ENCODE results near the gene PRCC.

DNA sequence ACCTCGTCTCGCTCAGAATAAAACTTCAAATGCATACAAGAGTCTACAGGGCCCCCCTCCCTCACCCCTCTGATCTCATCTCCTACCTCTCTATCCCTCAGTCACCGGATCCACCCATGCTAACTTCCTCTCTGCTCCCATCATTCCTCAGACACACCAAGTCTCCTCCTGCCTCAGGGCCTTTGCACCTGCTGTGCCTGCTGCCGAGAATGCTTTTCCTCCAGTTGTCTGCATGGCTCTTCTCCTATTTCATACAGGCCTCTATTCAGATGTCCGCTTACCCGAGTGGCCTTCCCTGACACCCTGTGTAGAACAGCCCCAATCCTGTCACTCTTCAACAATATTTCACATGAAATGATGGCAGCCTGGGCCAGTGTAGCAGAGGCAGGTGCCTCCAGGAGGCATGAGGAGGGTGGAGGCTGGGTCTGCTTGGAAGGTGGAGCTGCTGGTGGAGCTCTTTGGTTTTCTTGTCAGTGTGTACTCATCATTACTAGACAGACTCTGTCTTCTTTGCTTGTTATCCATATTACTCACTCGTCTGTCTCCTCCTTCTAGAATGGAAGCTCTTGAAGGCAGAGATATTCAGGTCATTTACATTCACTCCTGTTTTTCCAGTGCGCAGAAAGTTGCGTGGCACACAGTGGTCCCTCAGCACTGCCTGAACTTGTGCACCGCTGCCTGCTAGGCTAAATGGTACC lies 45.1 kb downstream of the PRCC start:
- TF ChIP-seq CTCF (IDR thresholded peaks at IDR 0.05) (no peak), POLR2A (IDR thresholded peaks at IDR 0.05) (no peak)
